Gastrocnemius medialis (tissue), 4 donors: ENCODE measurements around the gene SCUBE1.

Source experiments
- POLR2A ChIP-seq, 2 donors: fragments of 450-650 bp; IDR thresholded peaks; one replicate each; pipeline ENCODE4 v1.6.1; 2017; ENCODE audit warnings: antibody characterized with exemption in 2 of 2, mild to moderate bottlenecking in 2 of 2, moderate library complexity in 2 of 2
- TF ChIP-seq, protein P1 (sequence below), 5 experiments: fragments of 450-650 bp in 3 of 5; fragments of 200-600 bp in 2 of 5; sonication (generic) in 2 of 5; IDR thresholded peaks in 4 of 5; conservative IDR thresholded peaks in 1 of 5; 1 replicate in 4 of 5; 2 replicates in 1 of 5; pipeline ENCODE4 v1.5.1; 2016 to 2019; ENCODE audit warnings: antibody characterized with exemption in 5 of 5, mild to moderate bottlenecking in 3 of 5, moderate library complexity in 3 of 5

- TF ChIP-seq POLR2A (IDR thresholded peaks at IDR 0.05) = no peak
- TF ChIP-seq, protein P1, sequence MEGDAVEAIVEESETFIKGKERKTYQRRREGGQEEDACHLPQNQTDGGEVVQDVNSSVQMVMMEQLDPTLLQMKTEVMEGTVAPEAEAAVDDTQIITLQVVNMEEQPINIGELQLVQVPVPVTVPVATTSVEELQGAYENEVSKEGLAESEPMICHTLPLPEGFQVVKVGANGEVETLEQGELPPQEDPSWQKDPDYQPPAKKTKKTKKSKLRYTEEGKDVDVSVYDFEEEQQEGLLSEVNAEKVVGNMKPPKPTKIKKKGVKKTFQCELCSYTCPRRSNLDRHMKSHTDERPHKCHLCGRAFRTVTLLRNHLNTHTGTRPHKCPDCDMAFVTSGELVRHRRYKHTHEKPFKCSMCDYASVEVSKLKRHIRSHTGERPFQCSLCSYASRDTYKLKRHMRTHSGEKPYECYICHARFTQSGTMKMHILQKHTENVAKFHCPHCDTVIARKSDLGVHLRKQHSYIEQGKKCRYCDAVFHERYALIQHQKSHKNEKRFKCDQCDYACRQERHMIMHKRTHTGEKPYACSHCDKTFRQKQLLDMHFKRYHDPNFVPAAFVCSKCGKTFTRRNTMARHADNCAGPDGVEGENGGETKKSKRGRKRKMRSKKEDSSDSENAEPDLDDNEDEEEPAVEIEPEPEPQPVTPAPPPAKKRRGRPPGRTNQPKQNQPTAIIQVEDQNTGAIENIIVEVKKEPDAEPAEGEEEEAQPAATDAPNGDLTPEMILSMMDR (IDR thresholded peaks at IDR 0.05 in 4 of 5, conservative IDR thresholded peaks at IDR 0.05 in 1 of 5) = no peak
Observed at GRCh38 chr22:43303166-43303565, 40.0 kb downstream of the SCUBE1 start.
